Breast epithelium (tissue), 3 donors: Measurements from ENCODE around the gene EAF1.
"Not testable (repeated sequence)": the region's sequence is repeated elsewhere in the genome, so short reads cannot be mapped to it uniquely, and the experiment has no call there.

Source experiments
- CTCF ChIP-seq, 3 donors: fragments of 450-650 bp; IDR thresholded peaks; one replicate each; pipeline ENCODE4 v1.5.1; 2016 to 2017; ENCODE audit warnings: antibody characterized with exemption in 3 of 3, mild to moderate bottlenecking in 3 of 3, moderate library complexity in 3 of 3
- POLR2A ChIP-seq: fragments of 450-650 bp; IDR thresholded peaks from one replicate; pipeline ENCODE4 v1.6.1; 2016; ENCODE audit warnings: antibody characterized with exemption, mild to moderate bottlenecking, moderate library complexity
- POLR2AphosphoS5 ChIP-seq, 3 donors: sonication (generic); formaldehyde crosslinking; IDR thresholded peaks; one replicate each; pipeline ENCODE4 v1.6.1; 2017; ENCODE audit warnings: antibody characterized with exemption in 3 of 3

GRCh38 chr3:15385238-15385695 is 42.1 kb upstream of the EAF1 start:
- TF ChIP-seq POLR2A; CTCF (IDR thresholded peaks at IDR 0.05); POLR2AphosphoS5 (IDR thresholded peaks at IDR 0.05): not testable (repeated sequence)
